Caco-2 (cell line): ENCODE results near the gene PRR35. TPM values are rescaled to one million over a fixed set of nuclear protein-coding genes. Genes with fewer than 3 reads are reported as not detected.

Experiments used
- BruUV-seq: library from RNA; stranded (reverse); fragments of 400-500 nt; replicated peaks from 2 replicates; lab custom pipeline; 2021; lab: Mats Ljungman, UMichigan
- CTCF ChIA-PET: fragments of 300-600 bp; sonication (Branson Sonifier 250); formaldehyde crosslinking; loops from one replicate; lab custom pipeline; 2022; ENCODE audit warnings: antibody characterized with exemption; lab: Charles Lee
- POLR2A ChIA-PET: fragments of 300-600 bp; sonication (Branson Sonifier 250); formaldehyde crosslinking; loops from one replicate; lab custom pipeline; 2022; ENCODE audit warnings: antibody characterized with exemption; lab: Charles Lee
- DNase-seq, 2 experiments: peaks; one replicate each; pipeline versions ENCODE4 v3.0.0 to v3.0.0-alpha.2; 2020 to 2022
- H3K27me3 ChIP-seq: replicated peaks from 2 replicates; pipeline ENCODE4 v1.6.0; 2011; ENCODE audit warnings: low read length; ENCODE audit not compliant: control insufficient read depth, insufficient read depth
- H3K36me3 ChIP-seq: 2 replicates; pipeline ENCODE4 v1.5.1; 2011; ENCODE audit warnings: low read length; ENCODE audit not compliant: control insufficient read depth, insufficient read depth
- H3K4me1 ChIP-seq: fragments of 250-450 bp; sonication (Bioruptor Pico); 2 replicates; pipeline ENCODE4 v1.5.1; 2020; ENCODE audit warnings: mild to moderate bottlenecking
- H3K4me3 ChIP-seq: 2 replicates; pipeline ENCODE4 v1.5.1; 2011; ENCODE audit warnings: low read depth, mild to moderate bottlenecking, control low read depth, low read length
- H3K9me3 ChIP-seq: fragments of 250-450 bp; sonication (Bioruptor Pico); 2 replicates; pipeline ENCODE4 v1.5.1; 2020; ENCODE audit warnings: mild to moderate bottlenecking, moderate library complexity
- H3K27ac Mint-ChIP-seq: one replicate; pipeline ENCODE4 v1.8.0; 2022; ENCODE audit warnings: mixed read lengths; ENCODE audit not compliant: unreplicated experiment
- H3K27me3 Mint-ChIP-seq: one replicate; pipeline ENCODE4 v1.8.0; 2022; ENCODE audit warnings: mixed read lengths; ENCODE audit not compliant: insufficient read depth, unreplicated experiment
- H3K36me3 Mint-ChIP-seq: one replicate; pipeline ENCODE4 v1.8.0; 2022; ENCODE audit warnings: mild to moderate bottlenecking, mixed read lengths; ENCODE audit not compliant: insufficient read depth, unreplicated experiment
- H3K4me1 Mint-ChIP-seq: one replicate; pipeline ENCODE4 v1.8.0; 2022; ENCODE audit warnings: low read depth, mixed read lengths; ENCODE audit not compliant: unreplicated experiment
- H3K4me3 Mint-ChIP-seq: one replicate; pipeline ENCODE4 v1.8.0; 2022; ENCODE audit warnings: mild to moderate bottlenecking, moderate library complexity, mixed read lengths; ENCODE audit not compliant: unreplicated experiment
- H3K9me3 Mint-ChIP-seq: one replicate; pipeline ENCODE4 v1.8.0; 2022; ENCODE audit warnings: mixed read lengths; ENCODE audit not compliant: unreplicated experiment
- CTCF ChIP-seq, 2 experiments: fragments of 200-600 bp in 1 of 2; IDR thresholded peaks; 1 replicate in 1 of 2; 2 replicates in 1 of 2; pipeline versions ENCODE4 v1.5.1 to v1.8.0; 2011 to 2022; ENCODE audit warnings: antibody characterized with exemption in 1 of 2, control low read depth in 1 of 2, inconsistent platforms in 1 of 2, low read depth in 1 of 2, low read length in 1 of 2, mild to moderate bottlenecking in 1 of 2, moderate library complexity in 1 of 2; ENCODE audit not compliant: insufficient read depth in 1 of 2, severe bottlenecking in 1 of 2, unreplicated experiment in 1 of 2
- intact Hi-C: fragments of 100-400 bp; cut with micrococcal nuclease; formaldehyde crosslinking; loops from one replicate; pipeline ENCODE4 v1.10.0; 2022; ENCODE audit not compliant: unreplicated experiment
- total RNA-seq: library from RNA; stranded (reverse); gene quantifications from 2 replicates; pipeline ENCODE4 v1.2.3, GENCODE V29; 2022

PRR35 gene
- total RNA-seq, 1 experiment from 2014 or later = not detected

GRCh38 chr16:588639-588888, 28.4 kb downstream of the PRR35 start:
- H3K36me3 Mint-ChIP-seq = peaks cover 40% of the 10 kb centered on the region
- DNase-seq = peak in 1 of 2 experiments; percentile 60
- no peaks in the 10 kb centered on the region for H3K27me3 Mint-ChIP-seq
- intact Hi-C loops = loop anchor here (2.0 to 5.0 kb wide), 2 partner anchors 48 to 61 kb away; partner anchors contain the start of genes CAPN15 and METTL26
- H3K9me3 Mint-ChIP-seq = no peaks in the 10 kb centered on the region
- peak overlapping the region; percentile 75 for H3K4me3 Mint-ChIP-seq
- Histone ChIP-seq H3K4me1 (peaks cover 23% of the 10 kb centered on the region), H3K27me3 (no peaks in the 10 kb centered on the region), H3K4me3 (peak overlapping the region; percentile 77), H3K36me3 (no peaks in the 10 kb centered on the region; the same call in 1 of the 2 replicates), H3K9me3 (no peaks in the 10 kb centered on the region)
- CTCF ChIA-PET = no interaction called here
- no TSS peak for BruUV-seq
- POLR2A ChIA-PET = no interaction called here
- TF ChIP-seq CTCF (IDR thresholded peaks at IDR 0.05; ENCODE audit: insufficient read depth in 1 of 2, low read depth in 1 of 2, low read length in 1 of 2, severe bottlenecking in 1 of 2, unreplicated experiment in 1 of 2) = no peak
- peaks cover 21% of the 10 kb centered on the region for H3K4me1 Mint-ChIP-seq
- peak overlapping the region; percentile 95 for H3K27ac Mint-ChIP-seq

- Histone ChIP-seq H3K27me3 (no peaks in the 10 kb centered on the region), H3K36me3 (no peaks in the 10 kb centered on the region; the same call in 1 of the 2 replicates), H3K4me3 (peak overlapping the region; percentile 77), H3K4me1 (peaks cover 28% of the 10 kb centered on the region), H3K9me3 (no peaks in the 10 kb centered on the region)
- Mint-ChIP-seq H3K4me1 (peaks cover 25% of the 10 kb centered on the region), H3K4me3 (peak overlapping the region; percentile 75), H3K27ac (peak overlapping the region; percentile 95), H3K27me3 (no peaks in the 10 kb centered on the region), H3K36me3 (peaks cover 44% of the 10 kb centered on the region), H3K9me3 (no peaks in the 10 kb centered on the region)
- BruUV-seq = no TSS peak
- DNase-seq = peak; percentile 95 to 96
- POLR2A ChIA-PET = no interaction called here
- no peak for TF ChIP-seq CTCF (IDR thresholded peaks at IDR 0.05; ENCODE audit: insufficient read depth in 1 of 2, low read depth in 1 of 2, low read length in 1 of 2, severe bottlenecking in 1 of 2, unreplicated experiment in 1 of 2)
- intact Hi-C loops = loop anchor here (2.0 to 5.0 kb wide), 2 partner anchors 48 to 62 kb away; partner anchors contain the start of genes CAPN15 and METTL26
- CTCF ChIA-PET = no interaction called here
These were observed 28.9 kb downstream of the PRR35 start for GRCh38 chr16:588889-589657.

- peaks cover 25% of the 10 kb centered on the region for H3K4me1 Mint-ChIP-seq
- intact Hi-C loops = loop anchor here (2.0 to 5.0 kb wide), 2 partner anchors 47 to 62 kb away; partner anchors contain the start of genes CAPN15 and METTL26
- no peaks in the 10 kb centered on the region for H3K27me3 Mint-ChIP-seq
- DNase-seq = peak; percentile 97 to 98
- TF ChIP-seq CTCF (IDR thresholded peaks at IDR 0.05; ENCODE audit: insufficient read depth in 1 of 2, low read depth in 1 of 2, low read length in 1 of 2, severe bottlenecking in 1 of 2, unreplicated experiment in 1 of 2) = no peak
- ChIA-PET CTCF (no interaction called here), POLR2A (interaction anchor here (1.2 kb wide), 1 partner anchor 1566 kb away, joined by 6 read pairs; the partner anchor contains the start of gene TRAF7)
- no TSS peak for BruUV-seq
- no peaks in the 10 kb centered on the region for H3K9me3 Mint-ChIP-seq
- peak within 1 kb of the TSS; percentile 77 for H3K4me3 ChIP-seq
- no peaks in the 10 kb centered on the region; the same call in 1 of the 2 replicates for H3K36me3 ChIP-seq
- peak within 1 kb of the TSS; percentile 95 for H3K27ac Mint-ChIP-seq
- no peaks in the 10 kb centered on the region for H3K9me3 ChIP-seq
- H3K27me3 ChIP-seq = no peaks in the 10 kb centered on the region
- H3K4me1 ChIP-seq = peaks cover 32% of the 10 kb centered on the region
- peaks cover 44% of the 10 kb centered on the region for H3K36me3 Mint-ChIP-seq
- peak within 1 kb of the TSS; percentile 75 for H3K4me3 Mint-ChIP-seq
These were observed 29.5 kb downstream of the PRR35 start, which contains the start of gene RAB40C for GRCh38 chr16:589658-590187. Gene RAB40C (plus strand): TSS chr16:590066. CDS start chr16:590292, 226 bp downstream.
